ENCODE measurements around the gene C1orf56. TPM values are rescaled to one million over a fixed set of nuclear protein-coding genes. Genes with fewer than 3 reads are reported as not detected.
A peak's percentile ranks its signal among the peaks of the same experiment; 100 is the strongest.

C1orf56 gene
- total RNA-seq, 1 experiment from 2014 or later = 2.8 TPM

GRCh38 chr1:151048645-151049032 lies 1.1 kb downstream of the C1orf56 start:
- Histone ChIP-seq H3K27me3 (ENCODE audit: low read length) (no peaks in the 10 kb centered on the region), H3K27ac (ENCODE audit: low read length) (no peak overlapping the region), H3K4me3 (ENCODE audit: low read length) (peak overlapping the region; percentile 77), H3K9me3 (ENCODE audit: low read length) (no peaks in the 10 kb centered on the region), H3K9me2 (replicated peaks; ENCODE audit: low read length) (no peaks in the 10 kb centered on the region), H3K4me1 (ENCODE audit: insufficient read depth, low read length) (peaks cover 12% of the 10 kb centered on the region), H4K20me1 (ENCODE audit: low read length) (no peaks in the 10 kb centered on the region), H3K4me2 (ENCODE audit: low read length) (peak overlapping the region; percentile 93), H3K79me2 (ENCODE audit: low read length) (no peaks in the 10 kb centered on the region), H3F3A (ENCODE audit: low read length, unreplicated experiment) (peaks cover 6% of the 10 kb centered on the region), H2AFZ (ENCODE audit: low read length) (peak overlapping the region; percentile 90), H3K9ac (ENCODE audit: low read length) (peak overlapping the region; percentile 69), H3K36me3 (ENCODE audit: low read depth, low read length) (peaks cover 20% of the 10 kb centered on the region; the same call in 1 of the 2 replicates)
- BruUV-seq (replicated peaks) = no TSS peak
- ChIA-PET CTCF (interaction anchor here (1.0 kb wide), 1 partner anchor 24 kb away, joined by 4 read pairs; no protein-coding TSS in a partner anchor), POLR2A (ENCODE audit: unreplicated experiment) (interaction anchor here (0.6 to 1.0 kb wide), 3 partner anchors 17 to 146 kb away, joined by 3 to 4 read pairs (median 3); no protein-coding TSS in a partner anchor)
- intact Hi-C loops (cut with micrococcal nuclease) = loop anchor here (5.0 kb wide), 1 partner anchor 41 kb away; the partner anchor contains the start of genes MINDY1 and PRUNE1
- no peak for ATAC-seq
- TF ChIP-seq CTCF (conservative IDR thresholded peaks at IDR 0.05; ENCODE audit: low read depth, low read length) (peak; percentile 18; the same call in 1 of the 2 replicates), EZH2 (IDR thresholded peaks at IDR 0.05; ENCODE audit: low read length, unreplicated experiment) (no peak)
- no peak for DNase-seq

- no peak overlapping the region for H3K4me2 ChIP-seq (ENCODE audit: low read length)
- intact Hi-C loops (cut with micrococcal nuclease) = loop anchor here (5.0 kb wide), 1 partner anchor 42 kb away; the partner anchor contains the start of genes MINDY1 and PRUNE1
These were observed 1.9 kb downstream of the C1orf56 start for GRCh38 chr1:151049458-151049857.

More at GRCh38 chr1:151049458-151049857, 1.9 kb downstream of the C1orf56 start:
- Histone ChIP-seq H3K27ac (ENCODE audit: low read length) (no peak overlapping the region), H3K9ac (ENCODE audit: low read length) (no peak overlapping the region), H4K20me1 (ENCODE audit: low read length) (no peaks in the 10 kb centered on the region), H3K4me3 (ENCODE audit: low read length) (no peak overlapping the region), H3F3A (ENCODE audit: low read length, unreplicated experiment) (peaks cover 6% of the 10 kb centered on the region), H2AFZ (ENCODE audit: low read length) (no peak overlapping the region), H3K27me3 (ENCODE audit: low read length) (no peaks in the 10 kb centered on the region), H3K36me3 (ENCODE audit: low read depth, low read length) (peaks cover 28% of the 10 kb centered on the region), H3K9me2 (replicated peaks; ENCODE audit: low read length) (no peaks in the 10 kb centered on the region), H3K4me1 (ENCODE audit: insufficient read depth, low read length) (peaks cover 12% of the 10 kb centered on the region), H3K9me3 (ENCODE audit: low read length) (no peaks in the 10 kb centered on the region), H3K79me2 (ENCODE audit: low read length) (no peaks in the 10 kb centered on the region)
- TF ChIP-seq EZH2 (IDR thresholded peaks at IDR 0.05; ENCODE audit: low read length, unreplicated experiment) = no peak
- no peak for TF ChIP-seq CTCF (conservative IDR thresholded peaks at IDR 0.05; ENCODE audit: low read depth, low read length)
- TF ChIP-seq EZH2phosphoT487 (IDR thresholded peaks at IDR 0.05; ENCODE audit: borderline replicate concordance, low read length) = no peak
- ChIA-PET POLR2A (ENCODE audit: unreplicated experiment) (no interaction called here), CTCF (no interaction called here)
- no TSS peak for BruUV-seq (replicated peaks)
- DNase-seq (no peak), ATAC-seq (no peak)

All from PC-3 (cell line).